ENCODE data around the gene LRP1-AS.

Gene LRP1-AS

GRCh38 chr12:57116580-57117281 lies 30.7 kb downstream of the LRP1-AS start:
- DNase-seq, result no peak

DNA sequence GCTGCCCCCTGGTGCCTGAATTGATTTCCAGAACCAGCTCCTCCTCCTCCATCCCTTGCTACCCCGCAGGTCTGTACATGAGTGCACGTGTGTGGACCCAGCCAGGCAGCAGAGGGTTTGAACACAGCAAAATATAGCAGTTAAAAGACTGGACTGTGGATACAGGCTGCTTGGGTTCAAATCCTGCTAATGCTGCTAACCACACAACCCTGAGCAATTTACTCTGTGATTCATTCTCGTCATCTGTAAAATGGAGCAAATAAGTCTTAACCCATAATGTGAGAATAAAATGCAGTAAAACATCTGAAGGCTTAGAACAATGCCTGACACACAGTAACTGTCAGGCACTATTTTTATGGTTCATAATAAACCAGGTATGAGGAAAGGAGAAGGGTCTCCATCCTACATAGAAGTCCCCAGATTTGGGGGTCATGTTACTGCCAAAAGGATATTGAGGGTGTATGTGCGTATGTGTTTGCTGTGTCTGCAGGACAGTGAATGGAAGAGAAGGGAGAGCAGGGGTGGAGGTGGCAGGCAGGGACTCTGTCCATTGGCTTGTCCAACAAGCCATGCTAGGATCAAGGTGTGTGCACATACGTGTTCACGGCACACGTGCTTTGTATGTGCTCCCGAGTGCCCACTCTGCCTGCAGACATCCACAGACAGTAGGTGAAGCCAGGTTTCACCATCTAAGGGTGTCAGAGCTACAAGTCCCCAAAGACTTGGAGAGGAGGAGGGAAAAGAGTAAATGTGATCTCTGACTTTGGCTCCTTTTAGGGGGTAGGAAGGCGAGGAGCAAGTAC lies 34.7 kb downstream of the LRP1-AS start:
- DNase-seq, result no peak

GRCh38 chr12:57111031-57111734 lies 36.2 kb downstream of the LRP1-AS start, which contains the start of gene STAT6:
TSS of gene STAT6 (minus strand) at chr12:57111362. CDS start at chr12:57108278, 3,084 bp downstream.
- DNase-seq, result peak; percentile 67

- DNase-seq, result peak; percentile 59
Observed at GRCh38 chr12:57110104-57111030, 37.1 kb downstream of the LRP1-AS start.

DNA sequence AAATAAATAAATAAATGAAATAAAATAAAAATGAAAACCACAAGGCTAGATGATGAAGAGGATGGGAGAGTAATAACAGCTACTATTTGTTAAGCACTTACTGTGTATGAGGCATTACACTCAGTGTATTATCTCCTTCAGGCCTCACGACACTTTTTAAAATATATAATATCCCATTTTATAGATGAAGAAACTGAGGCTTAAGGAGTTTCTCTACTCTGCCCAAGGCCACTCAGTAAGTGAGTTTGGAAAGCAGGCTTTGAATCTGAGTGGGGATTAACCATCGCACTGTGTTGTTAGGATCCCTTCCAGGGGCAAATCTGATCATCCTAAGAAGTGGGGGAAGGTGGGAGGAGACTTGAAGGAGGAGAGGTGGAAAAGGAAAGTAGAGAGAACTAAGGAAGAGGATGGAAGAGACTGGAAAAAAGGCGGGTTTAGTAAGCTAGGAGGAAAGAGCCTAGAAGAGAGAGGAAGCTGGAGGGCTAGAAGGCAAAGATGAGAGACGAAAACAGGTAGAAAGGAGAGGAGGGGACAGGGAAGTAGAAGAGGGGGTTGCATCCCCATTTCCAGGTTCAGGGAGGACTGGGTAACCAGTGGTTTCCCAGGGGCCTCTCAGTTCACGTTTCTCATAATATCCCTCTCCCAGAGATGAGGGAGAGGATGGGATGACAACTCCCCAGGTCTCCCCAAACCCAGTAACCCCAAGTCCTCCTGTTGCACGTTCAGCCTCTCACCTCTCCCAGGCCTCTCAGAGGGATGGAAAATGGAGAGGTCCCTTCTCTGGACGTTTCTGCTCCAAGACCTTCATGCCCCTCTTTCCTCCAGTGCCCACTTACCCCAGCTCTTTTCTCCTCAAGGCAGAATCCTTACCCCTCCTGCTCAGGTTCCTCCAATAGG lies 38.0 kb downstream of the LRP1-AS start:
- DNase-seq, result no peak

DNA sequence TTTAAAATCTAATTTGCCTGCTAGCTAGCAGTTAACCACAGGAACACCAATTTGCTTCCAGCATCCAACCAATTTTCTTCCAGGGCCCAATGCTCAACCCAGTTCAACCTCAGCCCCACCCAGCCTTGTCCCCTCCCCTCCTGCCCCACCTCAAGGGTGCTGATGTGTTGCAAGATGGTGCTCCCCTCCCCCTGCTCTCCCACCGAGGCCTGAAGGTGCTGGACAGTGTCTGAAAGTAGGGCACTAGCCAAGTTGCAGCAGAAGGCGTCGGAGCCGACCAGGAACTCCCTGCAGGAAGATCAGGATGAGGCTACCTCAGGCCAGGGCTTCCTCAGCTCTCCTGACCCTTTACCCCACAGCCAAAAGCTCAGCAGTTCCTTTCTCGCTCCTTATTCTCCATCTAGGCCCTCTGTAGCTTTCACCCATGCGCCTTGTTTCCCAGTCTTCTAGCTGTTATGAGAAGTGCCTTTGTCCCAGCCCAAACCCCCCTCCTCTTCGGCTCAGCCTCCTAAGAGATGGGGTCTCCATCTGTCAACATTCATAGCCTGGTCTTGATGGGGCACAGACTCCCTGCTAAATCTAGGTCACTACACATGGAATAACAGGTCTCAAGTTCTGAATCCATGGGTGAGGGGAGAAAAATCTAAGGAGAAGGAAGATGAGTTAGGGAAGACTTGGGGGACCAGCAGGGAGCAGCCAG lies 39.8 kb downstream of the LRP1-AS start:
- DNase-seq, result no peak

DNA sequence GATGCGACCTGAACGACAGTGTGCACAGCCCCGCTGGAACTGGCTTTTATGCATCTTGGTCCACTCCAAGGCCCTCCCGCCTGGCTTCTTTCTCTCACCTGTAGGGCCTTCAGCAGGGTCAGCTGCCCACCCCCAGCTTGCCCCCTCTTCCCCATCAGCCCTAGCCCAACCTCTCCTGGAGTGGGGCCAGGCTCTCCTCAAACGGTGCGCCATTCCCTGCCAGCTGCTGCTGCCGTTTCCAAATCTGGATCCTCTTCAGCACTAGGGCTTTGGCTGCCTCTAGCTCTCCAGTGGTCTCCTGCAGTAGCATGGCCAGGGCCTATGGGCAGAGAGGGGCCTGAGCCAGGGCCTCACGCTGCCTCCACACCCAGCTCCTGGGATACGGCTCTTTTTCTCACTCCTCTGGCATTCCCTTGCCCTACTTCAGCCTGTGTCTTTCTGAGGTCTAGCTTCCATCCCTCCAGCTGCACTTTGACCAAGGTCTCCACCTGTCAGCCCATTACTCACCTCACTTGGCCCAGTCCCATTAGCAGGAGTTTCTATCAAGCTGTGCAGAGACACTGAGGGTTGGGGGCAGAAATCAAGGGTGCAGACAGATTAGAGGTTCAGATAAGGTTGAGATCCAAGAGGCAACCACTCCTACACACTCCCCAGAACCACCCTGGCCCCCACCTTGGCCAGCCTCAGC lies 41.3 kb downstream of the LRP1-AS start:
- DNase-seq, result no peak

GRCh38 chr12:57105011-57105753 lies 42.2 kb downstream of the LRP1-AS start:
- DNase-seq, result no peak

- DNase-seq, result no peak
Observed at GRCh38 chr12:57104292-57104910, 43.0 kb downstream of the LRP1-AS start.

- no peak for DNase-seq
Observed at GRCh38 chr12:57103856-57104255, 43.6 kb downstream of the LRP1-AS start.

- no peak for DNase-seq
Observed at GRCh38 chr12:57101892-57102695, 45.3 kb downstream of the LRP1-AS start.

DNA sequence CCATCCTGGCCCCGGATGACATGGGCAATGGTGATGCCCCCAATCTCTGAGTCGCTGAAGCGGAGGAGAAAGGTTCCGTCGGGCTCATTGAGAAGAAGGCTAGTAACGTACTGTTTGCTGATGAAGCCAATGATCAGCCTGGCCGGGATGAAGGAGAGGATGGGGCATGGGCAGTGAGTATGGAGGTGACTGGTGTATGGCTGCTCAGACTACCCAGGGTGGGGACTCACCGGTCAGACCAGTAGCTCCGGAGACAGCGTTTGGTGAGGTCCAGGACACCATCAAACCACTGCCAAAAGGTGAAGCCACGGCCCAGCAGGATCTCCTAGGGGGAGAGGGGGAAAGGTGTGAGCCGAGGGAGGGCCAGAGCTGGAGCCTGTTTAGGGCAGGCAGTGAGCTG lies 47.7 kb downstream of the LRP1-AS start:
- no peak for DNase-seq

GRCh38 chr12:57099047-57099714 lies 48.2 kb downstream of the LRP1-AS start:
- DNase-seq, result no peak

DNA sequence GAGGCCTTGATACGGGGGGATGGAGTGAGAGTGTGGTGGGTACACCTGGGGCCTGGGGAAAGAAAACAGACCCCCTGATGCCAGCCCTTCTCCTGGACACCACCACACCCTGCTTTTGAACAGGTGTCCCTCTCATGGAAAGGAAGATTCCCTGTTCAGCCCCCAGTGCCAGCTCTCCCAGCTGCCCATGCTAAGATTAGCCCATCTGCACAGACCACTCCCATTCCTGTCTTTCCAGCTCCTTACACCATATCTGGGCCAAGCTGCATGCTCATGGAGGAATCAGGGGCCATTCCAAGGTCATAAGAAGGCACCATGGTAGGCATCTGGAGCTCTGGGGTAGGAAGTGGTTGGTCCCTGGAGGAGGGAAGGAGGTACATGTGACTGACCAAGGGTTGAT lies 48.9 kb downstream of the LRP1-AS start:
- DNase-seq, result no peak

DNA sequence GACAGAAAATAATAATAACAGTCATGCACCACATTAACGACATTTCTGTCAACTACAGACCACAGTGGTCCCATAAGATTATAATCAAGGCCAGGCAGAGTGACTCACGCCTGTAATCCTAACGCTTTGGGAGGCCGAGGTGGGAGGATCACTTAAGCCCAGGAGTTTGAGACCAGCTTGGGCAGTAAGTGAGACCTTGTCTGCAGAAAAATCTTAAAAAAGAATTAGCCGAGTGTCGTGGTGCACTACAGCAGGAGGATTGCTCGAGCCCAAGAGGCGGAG lies 49.9 kb downstream of the LRP1-AS start:
- no peak for DNase-seq

DNA sequence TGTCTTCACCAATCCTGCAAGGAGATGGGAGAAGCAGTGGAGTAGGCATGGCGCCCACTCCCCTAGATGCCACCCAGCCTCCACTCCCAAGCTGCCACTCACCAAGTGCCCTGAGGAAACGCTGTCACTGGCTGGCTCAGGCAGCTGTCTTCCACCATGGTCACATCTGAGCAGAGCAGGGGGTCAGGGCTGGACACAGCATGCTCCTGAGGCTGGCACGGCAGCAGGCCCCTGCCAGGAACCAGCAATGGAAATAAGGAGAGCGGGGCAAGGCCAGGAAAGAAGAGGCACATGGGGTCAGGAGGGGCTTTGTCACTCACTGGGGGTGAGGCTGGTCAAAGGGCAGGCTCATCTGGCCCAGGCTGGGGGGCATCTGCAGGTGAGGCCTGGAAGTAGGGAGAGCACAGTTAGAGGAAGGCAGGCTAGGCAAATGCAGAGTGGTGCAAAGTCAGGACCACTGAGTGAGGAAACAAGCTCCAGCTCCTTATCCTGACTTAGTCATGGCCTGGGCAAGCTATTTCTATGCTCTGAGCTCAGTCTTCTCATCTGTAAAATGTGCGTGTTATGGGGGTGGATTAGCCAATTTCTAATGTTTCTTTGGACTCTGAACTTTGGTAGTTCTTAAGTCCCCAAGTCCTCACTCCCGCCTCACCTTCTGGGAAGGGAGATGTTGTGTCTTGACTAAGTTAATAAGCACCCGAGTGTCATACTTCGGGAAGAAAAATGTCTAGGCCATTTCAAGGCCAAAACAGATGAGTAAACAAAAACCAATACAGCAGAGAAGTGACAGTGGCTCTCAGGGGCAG lies 50.5 kb downstream of the LRP1-AS start:
- no peak for DNase-seq

DNA sequence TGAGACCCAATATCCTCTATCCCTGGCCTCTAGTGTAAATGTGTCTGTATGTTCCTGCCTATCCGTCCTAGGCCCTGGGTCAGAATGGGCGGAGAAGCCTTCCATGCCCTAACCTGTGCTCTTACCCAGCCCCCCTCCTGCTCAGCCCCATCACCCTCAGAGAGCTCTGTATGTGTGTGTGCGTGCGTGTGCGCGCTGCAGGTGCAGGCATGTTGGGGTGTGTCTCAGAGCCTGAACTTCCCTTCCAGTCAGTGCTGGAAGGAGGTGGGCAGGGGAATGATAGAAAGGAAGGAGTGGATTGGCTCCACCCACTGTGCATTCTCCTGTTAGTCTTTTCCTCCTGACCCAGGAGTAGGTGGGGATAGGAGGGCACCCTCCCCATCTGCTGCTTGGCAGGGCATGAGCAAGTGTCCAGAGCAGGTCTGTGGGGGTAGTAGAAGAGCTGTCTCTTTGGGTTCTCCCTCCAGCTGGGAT lies 51.3 kb downstream of the LRP1-AS start:
- DNase-seq, result peak; percentile 90
